Esophagus muscularis mucosa (tissue), 4 donors: Measurements from ENCODE around the gene PGAP1. TPM values are rescaled to one million over a fixed set of nuclear protein-coding genes. Genes with fewer than 3 reads are reported as not detected.

Experiments used
- DNase-seq: peaks from one replicate; pipeline ENCODE4 v3.0.0-alpha.2; 2017; ENCODE audit errors: extremely low spot score
- H3K27ac ChIP-seq, 4 donors: fragments of 200-600 bp; sonication (generic); replicated peaks in 1 of 4; 1 replicate in 3 of 4; 2 replicates in 1 of 4; pipeline ENCODE4 v1.5.1; 2016 to 2019; ENCODE audit warnings: mild to moderate bottlenecking in 1 of 4
- H3K27me3 ChIP-seq, 4 donors: fragments of 200-600 bp; sonication (generic); one replicate each; pipeline versions ENCODE4 v1.5.1 to v1.6.0; 2016 to 2019
- H3K36me3 ChIP-seq, 4 donors: fragments of 200-600 bp; sonication (generic); one replicate each; pipeline ENCODE4 v1.5.1; 2016 to 2019
- H3K4me1 ChIP-seq, 4 donors: fragments of 200-600 bp; sonication (generic); one replicate each; pipeline ENCODE4 v1.5.1; 2016 to 2019
- H3K4me3 ChIP-seq, 4 donors: fragments of 200-600 bp; sonication (generic); 1 replicate in 2 of 4; 2 replicates in 2 of 4; pipeline ENCODE4 v1.5.1; 2016 to 2019; ENCODE audit warnings: mild to moderate bottlenecking in 4 of 4, moderate library complexity in 1 of 4
- H3K9me3 ChIP-seq, 4 donors: fragments of 200-600 bp; sonication (generic); 1 replicate in 3 of 4; 2 replicates in 1 of 4; pipeline ENCODE4 v1.5.1; 2016 to 2019
- CTCF ChIP-seq, 3 experiments: fragments of 200-600 bp in 2 of 3; fragments of 450-650 bp in 1 of 3; sonication (generic) in 2 of 3; IDR thresholded peaks; one replicate each; pipeline ENCODE4 v1.5.1; 2017 to 2019; ENCODE audit warnings: antibody characterized with exemption in 3 of 3, mild to moderate bottlenecking in 2 of 3, moderate library complexity in 1 of 3
- EP300 ChIP-seq: sonication (generic); formaldehyde crosslinking; IDR thresholded peaks from one replicate; pipeline ENCODE4 v1.6.1; 2017; ENCODE audit warnings: antibody characterized with exemption
- POLR2A ChIP-seq: fragments of 450-650 bp; IDR thresholded peaks from one replicate; pipeline ENCODE4 v1.6.1; 2017; ENCODE audit warnings: antibody characterized with exemption, moderate library complexity, mild to moderate bottlenecking, low read depth
- POLR2AphosphoS5 ChIP-seq, 2 donors: sonication (generic); formaldehyde crosslinking; IDR thresholded peaks; one replicate each; pipeline ENCODE4 v1.6.1; 2017; ENCODE audit warnings: antibody characterized with exemption in 2 of 2
- WGBS: methylation state at CpG from one replicate; pipeline ENCODE4 v1.1.5; 2018; 5-methylcytosine and 5-hydroxymethylcytosine counted together
- intact Hi-C: fragments of 100-400 bp; cut with DNase I; formaldehyde crosslinking; loops from one replicate; pipeline ENCODE4 v1.15.1; 2023
- total RNA-seq, 4 donors: library from RNA; depleted of rRNA; stranded (reverse); fragments of >200 nt; gene quantifications; one replicate each; pipeline versions ENCODE4 v1.1.0 to v1.2.1, GENCODE V29; 2016

The PGAP1 gene
- total RNA-seq, 4 donors from 2014 or later = 3.7 to 7.5 (median 5.6) TPM

DNA sequence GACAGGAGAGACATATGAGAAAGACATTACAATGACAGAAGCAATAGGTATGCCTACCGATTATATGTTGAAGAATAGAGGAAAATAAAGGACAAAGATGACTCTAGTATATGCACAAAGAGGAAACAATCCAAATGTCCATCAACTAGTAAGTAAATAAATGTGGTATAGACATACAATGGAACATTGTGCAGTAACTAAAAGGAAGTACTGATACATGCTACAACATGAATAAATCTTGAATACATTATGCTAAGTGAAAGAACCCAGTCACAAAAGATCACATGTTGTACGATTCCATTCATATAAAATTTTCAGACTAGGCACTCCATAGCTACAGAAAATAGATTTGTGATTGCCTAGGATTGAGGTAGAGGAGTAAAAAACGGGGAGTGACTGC is 28.5 kb upstream of the PGAP1 start:
- 51% methylated on average over 3 of the region's 3 CpGs for WGBS
- Histone ChIP-seq H3K27me3 (no peaks in the 10 kb centered on the region), H3K4me1 (no peaks in the 10 kb centered on the region), H3K27ac (no peak overlapping the region), H3K36me3 (no peaks in the 10 kb centered on the region), H3K9me3 (no peaks in the 10 kb centered on the region), H3K4me3 (no peak overlapping the region)
- TF ChIP-seq CTCF (IDR thresholded peaks at IDR 0.05) (no peak), EP300 (no peak), POLR2A (no peak), POLR2AphosphoS5 (IDR thresholded peaks at IDR 0.05) (no peak)
- intact Hi-C loops = no loop called here
- no peak for DNase-seq

DNA sequence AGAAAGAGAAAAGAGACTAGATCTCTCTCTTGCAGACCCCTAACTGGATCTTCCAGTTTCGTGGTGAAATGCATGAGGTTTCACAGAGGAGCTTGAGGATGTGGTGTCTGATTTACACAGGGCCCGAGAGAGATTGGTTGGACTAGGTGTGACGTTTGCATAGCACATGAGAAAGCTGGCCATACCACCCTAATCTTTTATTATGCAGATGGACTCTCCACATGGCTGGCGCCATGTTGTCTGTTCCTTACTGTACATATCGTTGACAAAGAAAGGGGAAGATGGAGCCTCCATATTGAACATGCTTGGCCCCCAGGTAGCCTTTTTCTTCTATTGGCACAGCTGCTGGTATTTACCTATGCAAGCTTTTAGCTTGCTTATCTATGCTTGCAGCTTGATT is 27.5 kb upstream of the PGAP1 start:
- intact Hi-C loops = no loop called here
- TF ChIP-seq POLR2AphosphoS5 (IDR thresholded peaks at IDR 0.05) (no peak), CTCF (IDR thresholded peaks at IDR 0.05) (no peak), POLR2A (no peak), EP300 (no peak)
- no peak overlapping the region for H3K4me3 ChIP-seq
- H3K9me3 ChIP-seq = no peaks in the 10 kb centered on the region
- H3K4me1 ChIP-seq = no peaks in the 10 kb centered on the region
- H3K36me3 ChIP-seq = no peaks in the 10 kb centered on the region
- H3K27me3 ChIP-seq = no peaks in the 10 kb centered on the region
- H3K27ac ChIP-seq = no peak overlapping the region
- DNase-seq = no peak
- WGBS = 93% methylated on average over 5 of the region's 5 CpGs

- H3K27ac ChIP-seq = no peak overlapping the region
- H3K9me3 ChIP-seq = no peaks in the 10 kb centered on the region
- no peak overlapping the region for H3K4me3 ChIP-seq
- intact Hi-C loops = no loop called here
- WGBS = 92% methylated on average over 2 of the region's 2 CpGs
- H3K27me3 ChIP-seq = no peaks in the 10 kb centered on the region
- DNase-seq = no peak
- TF ChIP-seq CTCF (IDR thresholded peaks at IDR 0.05) (no peak), POLR2AphosphoS5 (IDR thresholded peaks at IDR 0.05) (no peak), EP300 (no peak), POLR2A (no peak)
- no peaks in the 10 kb centered on the region for H3K36me3 ChIP-seq
- H3K4me1 ChIP-seq = no peaks in the 10 kb centered on the region
Observed at GRCh38 chr2:196952936-196953335, 26.4 kb upstream of the PGAP1 start.

GRCh38 chr2:196951973-196952372 is 25.5 kb upstream of the PGAP1 start:
- TF ChIP-seq CTCF (IDR thresholded peaks at IDR 0.05) (no peak), POLR2A (no peak), POLR2AphosphoS5 (IDR thresholded peaks at IDR 0.05) (no peak), EP300 (no peak)
- Histone ChIP-seq H3K9me3 (no peaks in the 10 kb centered on the region), H3K27ac (no peak overlapping the region), H3K27me3 (no peaks in the 10 kb centered on the region), H3K4me3 (no peak overlapping the region), H3K4me1 (no peaks in the 10 kb centered on the region), H3K36me3 (no peaks in the 10 kb centered on the region)
- WGBS = 65% methylated on average over 2 of the region's 2 CpGs
- DNase-seq = no peak
- intact Hi-C loops = no loop called here

GRCh38 chr2:196949116-196949515 is 22.6 kb upstream of the PGAP1 start:
- TF ChIP-seq CTCF (IDR thresholded peaks at IDR 0.05) (no peak), POLR2A (no peak), POLR2AphosphoS5 (IDR thresholded peaks at IDR 0.05) (no peak)
- no peaks in the 10 kb centered on the region for H3K9me3 ChIP-seq
- no peak for DNase-seq
- H3K4me3 ChIP-seq = no peak overlapping the region
- no peaks in the 10 kb centered on the region for H3K27me3 ChIP-seq
- intact Hi-C loops = no loop called here
- H3K36me3 ChIP-seq = no peaks in the 10 kb centered on the region
- H3K27ac ChIP-seq = no peak overlapping the region
- no peaks in the 10 kb centered on the region for H3K4me1 ChIP-seq
- WGBS = 84% methylated on average over 2 of the region's 5 CpGs
